22Rv1 (cell line): Measurements from ENCODE around the gene EPC2.

ENCODE experiments used
- CTCF ChIP-seq: fragments of 450-650 bp; IDR thresholded peaks from 2 replicates; pipeline ENCODE4 v1.5.1; 2017; ENCODE audit warnings: mild to moderate bottlenecking
- ZFX ChIP-seq: fragments of 450-650 bp; IDR thresholded peaks from 2 replicates; pipeline ENCODE4 v1.6.1; 2017; ENCODE audit warnings: antibody characterized with exemption, borderline replicate concordance

GRCh38 chr2:148675708-148676107, 31.2 kb downstream of the EPC2 start:
- no peak for TF ChIP-seq CTCF
- TF ChIP-seq ZFX, result no peak
